GM18951 (cell line): ENCODE measurements around the gene CYP4F12.
"Not testable (repeated sequence)": the region's sequence is repeated elsewhere in the genome, so short reads cannot be mapped to it uniquely, and the experiment has no call there.

Source experiments
- POLR2A ChIP-seq: IDR thresholded peaks from 4 replicates; pipeline ENCODE4 v1.6.1; 2011; ENCODE audit warnings: mild to moderate bottlenecking; ENCODE audit not compliant: insufficient read length, insufficient read depth; ENCODE audit errors: extremely low read depth
- in situ Hi-C: fragments of 300-500 bp; cut with MboI; formaldehyde crosslinking; loops from one replicate; pipeline ENCODE4 v1.12.0; 2022; ENCODE audit warnings: low sequenced_read_pairs, mixed read lengths, inconsistent platforms; ENCODE audit not compliant: unreplicated experiment

CYP4F12 gene

GRCh38 chr19:15666186-15666585 is 6.7 kb upstream of the CYP4F12 start:
- in situ Hi-C loops, result no loop called here
- no peak for TF ChIP-seq POLR2A

DNA sequence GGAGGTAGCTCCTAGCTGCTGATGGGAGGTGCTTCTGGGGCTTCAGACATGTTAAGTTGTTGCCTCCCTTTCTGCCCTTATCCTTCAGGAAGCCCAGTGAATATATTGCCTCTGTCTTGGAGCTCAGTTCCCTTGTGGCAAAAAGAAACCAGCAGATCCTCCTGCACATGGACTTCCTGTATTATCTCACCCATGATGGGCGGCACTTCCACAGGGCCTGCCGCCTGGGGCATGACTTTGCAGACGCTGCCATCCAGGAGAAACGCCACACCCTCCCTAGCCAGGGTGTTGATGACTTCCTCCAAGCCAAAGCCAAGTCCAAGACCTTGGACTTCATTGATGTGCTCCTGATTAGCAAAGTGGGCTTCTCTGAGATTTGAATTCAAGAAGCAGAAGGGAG is 6.0 kb upstream of the CYP4F12 start:
- in situ Hi-C loops, result no loop called here

DNA sequence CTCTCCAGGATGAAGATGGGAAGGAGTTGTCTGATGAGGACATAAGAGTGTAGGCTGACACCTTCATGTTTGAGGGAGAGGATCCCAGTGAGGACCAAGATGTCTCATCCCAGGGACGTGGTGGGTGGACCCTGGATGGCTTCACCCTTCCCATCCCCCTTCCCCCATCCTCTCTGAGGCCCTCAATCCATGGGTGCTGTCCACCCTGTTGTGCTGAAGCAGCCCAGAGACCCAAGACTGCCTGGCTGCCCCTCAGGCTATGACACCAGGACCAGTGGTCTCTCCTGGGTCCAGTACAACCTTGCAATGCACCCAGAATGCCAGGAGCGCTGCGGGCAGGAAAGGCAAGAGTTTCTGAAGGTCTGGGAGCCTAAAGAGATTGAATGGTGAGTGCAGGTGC is 3.4 kb upstream of the CYP4F12 start:
- in situ Hi-C loops, result no loop called here
- TF ChIP-seq POLR2A, result no peak

More for the DNA sequence above, 6.0 kb upstream of the CYP4F12 start:
- TF ChIP-seq POLR2A, result no peak

DNA sequence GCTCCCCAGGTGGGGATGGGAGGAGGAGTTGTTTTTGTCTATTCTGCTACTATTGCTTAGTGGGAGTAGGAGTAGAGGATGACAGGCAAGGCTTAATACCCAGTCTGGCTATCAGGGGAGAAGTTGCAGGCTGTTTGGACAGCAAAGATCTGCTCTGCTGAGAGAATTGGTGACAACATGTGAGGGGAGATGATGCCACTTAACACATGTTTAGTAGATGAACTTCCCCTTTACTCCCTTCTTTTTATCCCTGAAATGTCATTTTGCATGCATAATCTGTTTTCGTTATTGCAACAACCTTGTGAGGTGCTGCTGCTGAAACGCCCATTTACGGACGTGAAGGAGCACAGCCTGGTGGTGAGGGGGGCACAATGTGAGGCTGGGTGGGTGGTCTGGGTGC is 3.0 kb upstream of the CYP4F12 start:
- in situ Hi-C loops, result no loop called here
- TF ChIP-seq POLR2A, result no peak

GRCh38 chr19:15671237-15671821 is 1.6 kb upstream of the CYP4F12 start:
- in situ Hi-C loops, result no loop called here
- TF ChIP-seq POLR2A, result no peak

DNA sequence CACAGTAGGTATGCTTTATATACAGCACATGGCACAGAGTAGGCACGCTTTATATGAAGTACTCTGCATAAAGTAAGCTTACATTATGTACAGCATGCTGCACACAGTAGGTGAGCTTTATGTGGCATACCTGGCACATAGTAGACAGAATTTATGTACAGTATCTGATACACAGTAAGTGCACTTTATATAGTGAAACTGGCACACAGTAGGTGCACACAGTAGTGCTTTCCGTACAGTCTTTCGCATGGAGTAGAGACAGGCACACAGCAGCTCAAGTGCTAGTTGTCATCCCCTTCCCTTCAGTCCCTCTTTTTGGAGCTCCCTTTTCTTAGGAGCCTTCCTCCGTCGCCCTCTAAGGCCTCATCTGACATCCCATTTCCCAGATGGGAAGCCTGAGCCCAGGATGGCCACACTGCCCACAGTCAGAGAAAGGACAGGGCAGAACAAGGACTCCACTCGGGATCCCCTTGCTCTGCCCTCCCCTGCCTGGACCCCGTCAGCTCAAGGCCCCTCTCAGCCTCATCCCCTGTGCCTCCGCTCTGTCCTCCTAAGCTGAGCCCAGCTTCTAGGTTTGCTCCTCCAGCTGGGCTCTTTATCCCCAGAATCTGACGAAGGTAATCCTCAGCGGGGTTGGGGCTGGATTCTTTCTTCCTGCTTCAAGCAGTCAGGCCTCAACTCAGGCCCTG is 852 bp upstream of the CYP4F12 start:
- in situ Hi-C loops, result no loop called here
- TF ChIP-seq POLR2A, result no peak

GRCh38 chr19:15673176-15673654 is 328 bp downstream of the CYP4F12 start:
- in situ Hi-C loops, result no loop called here
- TF ChIP-seq POLR2A, result no peak

- no peak for TF ChIP-seq POLR2A
- in situ Hi-C loops, result no loop called here
These were observed 2.7 kb downstream of the CYP4F12 start for GRCh38 chr19:15675560-15675959.

DNA sequence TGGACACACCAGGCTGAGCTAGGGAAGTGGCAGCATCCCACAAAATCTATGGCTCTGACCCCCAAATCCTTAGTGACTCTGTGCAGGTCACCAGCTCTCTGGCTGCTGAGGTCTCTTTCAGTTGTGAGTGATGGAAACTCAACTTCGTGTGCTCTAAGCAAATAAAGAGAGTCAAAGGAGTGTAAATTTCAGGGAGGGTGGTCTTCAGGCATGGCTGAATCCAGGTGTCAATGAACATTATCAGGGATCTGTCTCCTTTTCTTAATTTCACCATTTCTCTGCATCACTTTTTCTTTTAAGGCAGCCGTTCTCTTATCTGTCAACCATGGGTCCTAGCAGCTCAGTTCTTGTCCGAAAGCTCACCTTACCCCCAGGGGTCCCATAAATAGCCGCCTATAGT is 6.2 kb downstream of the CYP4F12 start:
- in situ Hi-C loops, result no loop called here
- TF ChIP-seq POLR2A, result no peak

DNA sequence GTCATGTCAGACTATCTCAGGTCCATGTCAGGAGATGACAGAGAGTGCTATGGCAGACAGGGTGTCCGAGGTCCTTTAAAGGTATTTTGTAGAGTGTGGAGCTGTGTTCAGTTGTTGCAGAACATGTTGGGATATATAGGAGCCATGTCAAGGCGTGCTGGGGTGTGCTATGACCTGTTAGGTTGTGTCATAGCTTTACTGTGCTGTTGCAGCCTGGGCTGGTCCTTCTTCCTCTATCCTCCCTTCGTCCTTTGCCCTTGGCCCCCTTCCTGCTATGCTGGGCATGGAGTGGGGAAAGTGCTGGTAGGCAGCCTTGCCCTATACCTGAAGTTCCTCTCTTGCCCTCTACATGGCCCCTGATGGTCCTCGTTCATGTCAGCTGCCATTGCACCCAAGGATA is 7.0 kb downstream of the CYP4F12 start:
- in situ Hi-C loops, result not testable (repeated sequence)

- in situ Hi-C loops, result no loop called here
- no peak for TF ChIP-seq POLR2A
These were observed 7.8 kb downstream of the CYP4F12 start for GRCh38 chr19:15680478-15681322.

- in situ Hi-C loops, result no loop called here
- TF ChIP-seq POLR2A, result no peak
These were observed 10.5 kb downstream of the CYP4F12 start for GRCh38 chr19:15683411-15683810.

- in situ Hi-C loops, result no loop called here
- no peak for TF ChIP-seq POLR2A
These were observed 11.9 kb downstream of the CYP4F12 start for GRCh38 chr19:15684828-15685227.

DNA sequence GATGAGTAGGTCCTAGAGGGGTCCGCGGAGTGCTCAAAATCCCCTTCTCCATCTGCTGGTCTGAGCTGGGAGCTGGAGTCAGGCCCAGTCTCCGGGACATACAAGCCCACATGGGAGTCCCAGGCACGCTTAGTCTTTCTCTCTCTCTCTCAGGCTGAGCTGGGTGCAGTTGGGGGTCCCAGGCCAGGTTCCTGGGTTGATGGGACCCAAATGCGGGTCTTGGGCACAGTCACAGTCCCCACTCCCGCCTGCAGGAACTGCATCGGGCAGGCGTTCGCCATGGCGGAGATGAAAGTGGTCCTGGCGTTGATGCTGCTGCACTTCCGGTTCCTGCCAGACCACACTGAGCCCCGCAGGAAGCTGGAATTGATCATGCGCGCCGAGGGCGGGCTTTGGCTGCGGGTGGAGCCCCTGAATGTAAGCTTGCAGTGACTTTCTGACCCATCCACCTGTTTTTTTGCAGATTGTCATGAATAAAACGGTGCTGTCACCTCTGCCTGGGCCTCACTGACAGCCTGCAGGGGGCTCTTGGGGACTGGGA is 23.8 kb downstream of the CYP4F12 start:
- TF ChIP-seq POLR2A, result no peak
- in situ Hi-C loops, result no loop called here
